ENCODE data around the gene TDRD10. TPM values are rescaled to one million over a fixed set of nuclear protein-coding genes. Genes with fewer than 3 reads are reported as not detected.

Gene TDRD10
- total and polyA plus RNA-seq, 2 of the 4 experiments (the other 2 are of a cell fraction) = not detected

GRCh38 chr1:154460695-154461260 lies 41.2 kb upstream of the TDRD10 start:
- Histone ChIP-seq H3K14ac (replicated peaks; ENCODE audit: low read depth, low read length) (no peak overlapping the region), H4K91ac (ENCODE audit: insufficient read depth, low read depth, low read length) (no peak overlapping the region), H3K18ac (ENCODE audit: low read depth, low read length) (no peak overlapping the region), H3K79me1 (ENCODE audit: low read depth in 1 of 2, low read length in 2 of 2) (no peaks in the 10 kb centered on the region), H3K4ac (ENCODE audit: low read depth, low read length) (no peak overlapping the region), H3K9me1 (ENCODE audit: insufficient read depth, low read length) (peaks cover 9% of the 10 kb centered on the region), H3K27me3 (ENCODE audit: control insufficient read depth, insufficient read depth, low read length) (no peaks in the 10 kb centered on the region), H3K4me1 (ENCODE audit: control insufficient read depth, insufficient read depth, low read length) (peaks cover 8% of the 10 kb centered on the region), H2BK5ac (ENCODE audit: low read depth, low read length, poor library complexity, severe bottlenecking) (no peak overlapping the region), H3K56ac (ENCODE audit: extremely low read depth, insufficient read depth, low read length) (no peak overlapping the region), H2BK15ac (ENCODE audit: low read depth, low read length) (no peak overlapping the region; the same call in 2 of the 3 replicates), H4K5ac (ENCODE audit: low read depth, low read length) (no peak overlapping the region), H3K9ac (ENCODE audit: low read depth, low read length) (no peak overlapping the region), H3K4me2 (ENCODE audit: low read depth, low read length) (no peak overlapping the region), H3K27ac (ENCODE audit: insufficient read depth, low read length) (no peak overlapping the region), H2AK9ac (replicated peaks; ENCODE audit: low read depth, low read length, poor library complexity) (no peak overlapping the region), H3K23ac (ENCODE audit: low read depth, low read length) (no peak overlapping the region), H4K8ac (ENCODE audit: low read depth in 2 of 2, low read length in 2 of 2) (no peak overlapping the region), H3K9me3 (ENCODE audit: control insufficient read depth, insufficient read depth, low read length) (no peaks in the 10 kb centered on the region; the same call in 1 of the 2 replicates), H4K20me1 (ENCODE audit: insufficient read depth, low read length) (no peaks in the 10 kb centered on the region), H3K36me3 (ENCODE audit: control insufficient read depth, insufficient read depth, low read length) (peaks cover 26% of the 10 kb centered on the region), H2BK120ac (ENCODE audit: low read depth, low read length) (no peak overlapping the region), H2AFZ (replicated peaks; ENCODE audit: low read length, poor library complexity) (no peak overlapping the region), H3K4me3 (ENCODE audit: insufficient read depth, low read depth, low read length) (no peak overlapping the region), H2BK20ac (ENCODE audit: low read depth, low read length) (no peak overlapping the region), H2AK5ac (ENCODE audit: low read depth, low read length) (peak overlapping the region; percentile 47; the same call in 1 of the 2 replicates)
- POLR2A ChIA-PET (ENCODE audit: unreplicated experiment) = no interaction called here
- ATAC-seq (ENCODE audit: low read depth) (no peak), DNase-seq (no peak)
- CTCF ChIA-PET = interaction anchor here (0.6 to 1.3 kb wide), 2 partner anchors 107 to 536 kb away, joined by 3 to 5 read pairs; no protein-coding TSS in a partner anchor
- dilution Hi-C loops (cut with HindIII; ENCODE audit: low sequenced_read_pairs, unreplicated experiment) (no loop called here), in situ Hi-C loops (cut with MboI; ENCODE audit: low sequenced_read_pairs) (no loop called here), intact Hi-C loops (cut with micrococcal nuclease) (loop anchor here (5.0 kb wide), 1 partner anchor 53 kb away; the partner anchor contains the start of gene IL6R)
- no peak for TF ChIP-seq MAFK (IDR thresholded peaks at IDR 0.05; ENCODE audit: low read depth, low read length)
- no peak for TF ChIP-seq CEBPB (IDR thresholded peaks at IDR 0.05; ENCODE audit: low read depth, low read length)
- TF ChIP-seq USF2 (IDR thresholded peaks at IDR 0.05; ENCODE audit: low read depth, low read length) = no peak
- TF ChIP-seq MAZ (IDR thresholded peaks at IDR 0.05; ENCODE audit: borderline replicate concordance, low read depth, low read length) = no peak
- TF ChIP-seq RAD21 (IDR thresholded peaks at IDR 0.05; ENCODE audit: low read length) = no peak
- TF ChIP-seq CHD1 (IDR thresholded peaks at IDR 0.05; ENCODE audit: low read depth, low read length) = no peak
- no peak for TF ChIP-seq MXI1 (IDR thresholded peaks at IDR 0.05; ENCODE audit: borderline replicate concordance, low read depth, low read length)
- no peak for TF ChIP-seq RCOR1 (IDR thresholded peaks at IDR 0.05; ENCODE audit: insufficient replicate concordance, low read length)
- no peak for TF ChIP-seq NFE2L2 (IDR thresholded peaks at IDR 0.05; ENCODE audit: low read depth, low read length)
- TF ChIP-seq, protein P1, sequence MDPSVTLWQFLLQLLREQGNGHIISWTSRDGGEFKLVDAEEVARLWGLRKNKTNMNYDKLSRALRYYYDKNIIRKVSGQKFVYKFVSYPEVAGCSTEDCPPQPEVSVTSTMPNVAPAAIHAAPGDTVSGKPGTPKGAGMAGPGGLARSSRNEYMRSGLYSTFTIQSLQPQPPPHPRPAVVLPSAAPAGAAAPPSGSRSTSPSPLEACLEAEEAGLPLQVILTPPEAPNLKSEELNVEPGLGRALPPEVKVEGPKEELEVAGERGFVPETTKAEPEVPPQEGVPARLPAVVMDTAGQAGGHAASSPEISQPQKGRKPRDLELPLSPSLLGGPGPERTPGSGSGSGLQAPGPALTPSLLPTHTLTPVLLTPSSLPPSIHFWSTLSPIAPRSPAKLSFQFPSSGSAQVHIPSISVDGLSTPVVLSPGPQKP (IDR thresholded peaks at IDR 0.05; ENCODE audit: borderline replicate concordance, low read depth, low read length) = no peak
- no peak for TF ChIP-seq CTCF (conservative IDR thresholded peaks at IDR 0.05; ENCODE audit: low read depth, low read length)
- no peak for TF ChIP-seq SMC3 (IDR thresholded peaks at IDR 0.05; ENCODE audit: low read depth, low read length)
- TF ChIP-seq RFX5 (IDR thresholded peaks at IDR 0.05; ENCODE audit: low read depth, low read length) = no peak
- BruUV-seq (replicated peaks) = no TSS peak
- WGBS, 2 experiments (ENCODE audit: extremely low coverage in 2 of 2, insufficient read length in 1 of 2) = 76% methylated on average over 5 of the region's 15 CpGs; no CpG with 5 or more reads in 1 of the 2 experiments

Measured in IMR-90 (cell line).